Measurements from ENCODE around the gene AIF1L. TPM values are rescaled to one million over a fixed set of nuclear protein-coding genes. Genes with fewer than 3 reads are reported as not detected.

AIF1L gene
- total and polyA plus RNA-seq, 2 donors (not counting 1 experiment from before 2014, with no cell fraction given), result 2.3 to 3.3 TPM

DNA sequence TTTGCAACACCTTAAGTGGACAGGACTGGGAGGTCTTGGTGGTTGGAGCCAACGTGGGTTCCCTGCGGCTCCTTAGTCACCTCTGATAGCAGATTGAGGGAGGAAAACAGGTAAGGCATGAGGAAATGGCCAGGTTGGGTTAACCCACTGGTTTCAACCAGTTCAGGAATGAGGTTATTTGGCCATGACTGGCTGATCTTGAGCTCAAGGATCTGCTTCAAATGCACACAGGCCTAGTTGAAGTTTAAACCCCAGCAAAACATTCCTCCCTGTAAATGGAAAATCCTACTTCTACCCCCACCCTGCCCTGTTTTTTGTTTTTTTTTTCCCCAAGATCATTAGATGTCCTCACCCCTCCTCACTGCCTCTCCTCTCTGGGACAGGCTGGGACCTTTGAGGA, 25.8 kb downstream of the AIF1L start:
- Histone ChIP-seq H4K20me1 (ENCODE audit: control insufficient read depth, extremely low read depth, insufficient read depth, low read length) (no peaks in the 10 kb centered on the region), H3K9ac (ENCODE audit: insufficient read depth, low read length) (no peak overlapping the region), H3K27ac (ENCODE audit: insufficient read depth, low read length) (no peak overlapping the region), H3K79me2 (ENCODE audit: control insufficient read depth, insufficient read depth, low read length) (peaks cover 15% of the 10 kb centered on the region), H3K4me1 (ENCODE audit: control insufficient read depth, extremely low read depth, insufficient read depth, low read length) (peaks cover 4% of the 10 kb centered on the region), H3K4me2 (ENCODE audit: extremely low read depth, insufficient read depth, low read length) (no peak overlapping the region), H3K9me3 (ENCODE audit: control insufficient read depth, insufficient read depth, low read depth, low read length) (no peaks in the 10 kb centered on the region), H3K4me3 (replicated peaks in 1 of 4; ENCODE audit: control extremely low read depth in 1 of 4, insufficient read depth in 1 of 4, low read depth in 3 of 4, low read length in 4 of 4) (no peak overlapping the region), H3K27me3 (ENCODE audit: control insufficient read depth, insufficient read depth, low read length) (peaks cover 3% of the 10 kb centered on the region), H2AFZ (ENCODE audit: low read length) (no peak overlapping the region), H3K36me3 (ENCODE audit: control insufficient read depth, insufficient read depth, low read length) (no peaks in the 10 kb centered on the region)
- no peak for DNase-seq (ENCODE audit: low read depth in 2 of 2)
- no peak for TF ChIP-seq EZH2 (IDR thresholded peaks at IDR 0.05; ENCODE audit: low read length, missing control alignments)
- TF ChIP-seq, protein P1, sequence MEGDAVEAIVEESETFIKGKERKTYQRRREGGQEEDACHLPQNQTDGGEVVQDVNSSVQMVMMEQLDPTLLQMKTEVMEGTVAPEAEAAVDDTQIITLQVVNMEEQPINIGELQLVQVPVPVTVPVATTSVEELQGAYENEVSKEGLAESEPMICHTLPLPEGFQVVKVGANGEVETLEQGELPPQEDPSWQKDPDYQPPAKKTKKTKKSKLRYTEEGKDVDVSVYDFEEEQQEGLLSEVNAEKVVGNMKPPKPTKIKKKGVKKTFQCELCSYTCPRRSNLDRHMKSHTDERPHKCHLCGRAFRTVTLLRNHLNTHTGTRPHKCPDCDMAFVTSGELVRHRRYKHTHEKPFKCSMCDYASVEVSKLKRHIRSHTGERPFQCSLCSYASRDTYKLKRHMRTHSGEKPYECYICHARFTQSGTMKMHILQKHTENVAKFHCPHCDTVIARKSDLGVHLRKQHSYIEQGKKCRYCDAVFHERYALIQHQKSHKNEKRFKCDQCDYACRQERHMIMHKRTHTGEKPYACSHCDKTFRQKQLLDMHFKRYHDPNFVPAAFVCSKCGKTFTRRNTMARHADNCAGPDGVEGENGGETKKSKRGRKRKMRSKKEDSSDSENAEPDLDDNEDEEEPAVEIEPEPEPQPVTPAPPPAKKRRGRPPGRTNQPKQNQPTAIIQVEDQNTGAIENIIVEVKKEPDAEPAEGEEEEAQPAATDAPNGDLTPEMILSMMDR (conservative IDR thresholded peaks at IDR 0.05 in 1 of 2, IDR thresholded peaks at IDR 0.05 in 1 of 2; ENCODE audit: low read depth in 1 of 2, low read length in 2 of 2), result no peak

DNA sequence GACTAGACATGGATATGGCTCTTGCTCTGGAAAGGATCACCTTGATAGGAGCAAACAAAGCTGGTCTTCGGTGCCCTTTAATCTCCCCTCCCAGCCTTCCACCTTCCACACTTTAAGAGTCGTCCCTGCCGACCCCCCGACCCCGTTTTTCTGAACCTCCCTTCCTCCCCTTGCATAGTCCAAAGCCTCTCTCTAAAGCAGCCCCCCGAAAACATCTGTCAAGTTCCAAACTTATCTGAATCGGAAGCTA, 28.6 kb downstream of the AIF1L start:
- Histone ChIP-seq H3K4me3 (replicated peaks in 1 of 4; ENCODE audit: control extremely low read depth in 1 of 4, insufficient read depth in 1 of 4, low read depth in 3 of 4, low read length in 4 of 4) (peak overlapping the region; percentile 64 to 97 (median 94)), H3K27ac (ENCODE audit: insufficient read depth, low read length) (peak overlapping the region; percentile 91), H3K79me2 (ENCODE audit: control insufficient read depth, insufficient read depth, low read length) (peaks cover 15% of the 10 kb centered on the region), H2AFZ (ENCODE audit: low read length) (peak overlapping the region; percentile 27), H3K27me3 (ENCODE audit: control insufficient read depth, insufficient read depth, low read length) (peaks cover under 1% of the 10 kb centered on the region), H3K9ac (ENCODE audit: insufficient read depth, low read length) (peak overlapping the region; percentile 46), H3K9me3 (ENCODE audit: control insufficient read depth, insufficient read depth, low read depth, low read length) (no peaks in the 10 kb centered on the region), H4K20me1 (ENCODE audit: control insufficient read depth, extremely low read depth, insufficient read depth, low read length) (peaks cover 1% of the 10 kb centered on the region), H3K36me3 (ENCODE audit: control insufficient read depth, insufficient read depth, low read length) (peaks cover 5% of the 10 kb centered on the region), H3K4me2 (ENCODE audit: extremely low read depth, insufficient read depth, low read length) (peak overlapping the region; percentile 88), H3K4me1 (ENCODE audit: control insufficient read depth, extremely low read depth, insufficient read depth, low read length) (peaks cover 4% of the 10 kb centered on the region)
- no peak for DNase-seq (ENCODE audit: low read depth in 2 of 2)
- TF ChIP-seq, protein P1 (conservative IDR thresholded peaks at IDR 0.05 in 1 of 2, IDR thresholded peaks at IDR 0.05 in 1 of 2; ENCODE audit: low read depth in 1 of 2, low read length in 2 of 2), result no peak
- TF ChIP-seq EZH2 (IDR thresholded peaks at IDR 0.05; ENCODE audit: low read length, missing control alignments), result no peak

DNA sequence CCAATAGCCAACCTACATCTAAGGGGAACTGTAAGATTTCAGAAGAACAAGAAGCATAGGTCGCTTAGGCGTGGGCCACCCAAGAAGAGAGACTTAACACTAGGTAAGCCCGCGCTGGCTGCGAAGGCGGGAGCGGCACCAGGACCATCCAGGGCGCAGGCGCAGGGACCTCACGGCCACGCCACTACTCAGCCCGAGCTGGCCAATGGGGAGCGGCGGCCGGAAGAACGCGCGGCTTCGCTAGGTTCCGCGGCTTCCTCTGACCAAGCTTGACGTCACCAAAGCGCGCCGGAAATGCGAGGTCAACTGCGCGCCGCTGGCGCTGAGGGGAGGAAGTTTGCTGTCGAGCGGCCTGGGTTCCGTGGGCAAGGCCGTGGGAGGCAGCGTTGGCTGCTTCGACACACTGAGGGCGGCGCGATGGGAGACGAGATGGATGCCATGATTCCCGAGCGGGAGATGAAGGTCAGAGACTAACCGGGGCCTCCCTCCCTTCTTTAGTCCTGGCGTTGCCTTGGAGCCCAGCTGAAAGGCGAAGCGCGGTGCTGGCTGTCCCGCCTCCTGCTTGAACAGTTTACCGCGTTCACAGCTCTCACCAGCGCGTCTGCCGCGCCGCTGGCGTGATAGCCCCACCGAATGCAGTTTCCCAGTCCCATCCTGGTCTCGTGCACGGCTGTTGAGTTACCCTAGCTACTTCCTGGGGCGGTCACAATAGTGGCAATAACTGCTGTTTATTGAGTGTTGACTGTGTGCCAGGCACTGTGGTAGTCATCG, 29.1 kb downstream of the AIF1L start, which contains the start of gene NUP214:
Gene NUP214 (plus strand): TSS at position 299 of the 771 bp plus-strand sequence. CDS start 119 bp downstream, at position 418.
- Histone ChIP-seq H4K20me1 (ENCODE audit: control insufficient read depth, extremely low read depth, insufficient read depth, low read length) (peaks cover 1% of the 10 kb centered on the region), H3K27me3 (ENCODE audit: control insufficient read depth, insufficient read depth, low read length) (no peaks in the 10 kb centered on the region), H3K27ac (ENCODE audit: insufficient read depth, low read length) (peak within 1 kb of the TSS; percentile 91), H3K9ac (ENCODE audit: insufficient read depth, low read length) (peak within 1 kb of the TSS; percentile 93), H3K36me3 (ENCODE audit: control insufficient read depth, insufficient read depth, low read length) (peaks cover 5% of the 10 kb centered on the region), H3K9me3 (ENCODE audit: control insufficient read depth, insufficient read depth, low read depth, low read length) (no peaks in the 10 kb centered on the region), H3K4me3 (replicated peaks in 1 of 4; ENCODE audit: control extremely low read depth in 1 of 4, insufficient read depth in 1 of 4, low read depth in 3 of 4, low read length in 4 of 4) (peak within 1 kb of the TSS; percentile 94 to 100 (median 96)), H3K4me2 (ENCODE audit: extremely low read depth, insufficient read depth, low read length) (peak within 1 kb of the TSS; percentile 90), H3K79me2 (ENCODE audit: control insufficient read depth, insufficient read depth, low read length) (peaks cover 15% of the 10 kb centered on the region), H3K4me1 (ENCODE audit: control insufficient read depth, extremely low read depth, insufficient read depth, low read length) (peaks cover 4% of the 10 kb centered on the region), H2AFZ (ENCODE audit: low read length) (peak within 1 kb of the TSS; percentile 92)
- TF ChIP-seq EZH2 (IDR thresholded peaks at IDR 0.05; ENCODE audit: low read length, missing control alignments), result no peak
- TF ChIP-seq, protein P1 (conservative IDR thresholded peaks at IDR 0.05 in 1 of 2, IDR thresholded peaks at IDR 0.05 in 1 of 2; ENCODE audit: low read depth in 1 of 2, low read length in 2 of 2), result no peak
- DNase-seq (ENCODE audit: low read depth in 2 of 2), result peak; percentile 96 to 97

All from fibroblast of lung (primary cell).